ENCODE measurements around the gene CCPG1. TPM values are rescaled to one million over a fixed set of nuclear protein-coding genes. Genes with fewer than 3 reads are reported as not detected.
A peak's percentile ranks its signal among the peaks of the same experiment; 100 is the strongest.

Gene CCPG1
- total RNA-seq, 1 donor from 2014 or later: 64.1 TPM

DNA sequence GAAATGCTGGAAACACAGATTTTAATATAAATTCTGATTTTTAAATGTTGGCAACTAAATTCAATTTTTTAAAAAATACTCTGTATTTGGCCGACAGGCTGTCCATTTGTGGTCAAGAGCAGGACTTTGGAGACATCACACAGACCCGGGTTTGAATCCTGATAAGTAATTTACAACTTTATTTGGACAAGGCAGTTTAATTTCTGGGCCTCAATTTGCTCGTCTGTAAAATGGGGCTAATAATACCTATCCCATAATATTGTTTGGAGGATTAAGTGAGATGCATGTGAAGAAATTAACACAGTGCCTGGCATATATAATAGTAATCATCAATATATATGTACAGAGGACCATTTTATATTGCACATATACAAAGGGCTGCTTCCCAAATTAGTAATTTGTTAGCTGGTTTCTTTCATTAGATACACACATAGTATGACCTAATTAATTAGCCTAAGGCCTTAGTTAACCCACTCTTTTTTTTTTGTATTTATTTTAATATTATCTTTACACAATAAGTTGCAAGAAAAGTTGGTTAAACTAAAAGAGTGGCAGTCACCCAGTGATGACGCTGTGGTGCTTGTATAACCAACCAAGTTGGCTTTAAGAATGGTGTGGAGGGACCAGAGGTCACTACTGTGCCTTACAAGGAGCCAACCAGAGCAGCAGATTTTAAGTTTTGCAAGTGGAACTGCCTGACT lies 88.5 kb downstream of the CCPG1 start:
- peak; percentile 50 for DNase-seq (ENCODE audit: low read depth)

DNA sequence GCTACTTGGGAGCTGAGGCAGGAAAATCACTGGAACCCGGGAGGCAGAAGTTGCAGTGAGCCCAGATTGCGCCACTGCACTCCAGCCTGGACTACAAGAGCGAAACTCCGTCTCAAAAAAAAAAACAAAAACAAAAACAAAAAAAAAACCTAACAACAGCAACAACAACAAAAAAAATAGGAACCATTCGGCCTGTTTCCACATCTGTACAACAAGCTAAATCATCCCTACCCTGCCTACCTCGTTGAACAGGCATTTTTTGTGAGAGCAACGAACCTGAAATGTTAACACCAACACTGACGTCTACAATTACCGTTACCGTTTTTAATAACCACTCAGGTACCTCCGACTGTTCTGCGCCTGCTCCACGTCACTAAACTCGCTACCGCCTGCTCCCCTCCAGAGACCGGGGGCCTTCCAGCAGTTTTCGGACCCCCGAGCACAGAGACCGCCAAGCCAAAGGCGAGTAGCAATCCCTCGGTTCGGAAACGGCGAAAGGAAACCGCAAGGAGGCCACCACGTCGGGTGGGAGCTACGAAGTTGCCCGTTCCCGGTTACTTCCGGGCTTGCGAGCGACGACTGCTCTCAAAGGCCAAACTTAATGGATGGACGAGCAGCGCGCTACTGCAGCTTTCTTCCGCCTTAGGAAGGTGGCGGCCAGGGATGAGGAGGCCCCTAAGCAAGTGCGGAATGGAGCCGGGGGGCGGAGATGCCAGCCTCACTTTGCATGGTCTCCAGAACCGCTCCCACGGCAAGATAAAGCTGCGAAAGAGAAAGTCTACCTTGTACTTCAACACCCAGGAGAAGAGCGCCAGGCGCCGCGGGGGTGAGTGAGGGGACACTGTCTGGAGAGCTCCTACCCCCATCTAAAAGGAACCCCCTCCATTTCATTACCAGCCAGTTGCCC lies 89.3 kb downstream of the CCPG1 start, which contains the start of the genes PIGB and PIGBOS1:
Gene PIGB (plus strand): TSS at position 635 of the 907 bp plus-strand sequence. CDS start 29 bp downstream, at position 664.
Gene PIGBOS1 (minus strand): TSS at position 536 of the 907 bp plus-strand sequence. CDS start 1,331 bp downstream, outside the sequence.
- peak; percentile 89 for DNase-seq (ENCODE audit: low read depth)

MicroRNA genes within 50 kb of the gene (microRNA counts, 767-probe panel; counts per million panel counts)
- microRNA hsa-miR-628-3p (not detected), microRNA hsa-miR-628-5p (not detected)

Small RNA genes within 50 kb of the gene (microRNA-seq; reads per million reads assigned to microRNA genes)
- 103 reads per million, percentile 56 among the genes with 10 or more reads in this experiment for gene MIR628

Other genes starting within 250 kb of the CCPG1 start
- 68.9 and 71.8 TPM in 2 replicates for gene RSL24D1, start 211.4 kb downstream of the CCPG1 start, total RNA-seq
- 0.94 and 1.9 TPM in 2 replicates for gene RAB27A, start 118.5 kb downstream of the CCPG1 start, total RNA-seq
- 6.2 and 9.7 TPM in 2 replicates for gene PIGBOS1, start 89.2 kb downstream of the CCPG1 start, total RNA-seq
- 8.3 and 10.6 TPM in 2 replicates for gene PIGB, start 89.1 kb downstream of the CCPG1 start, total RNA-seq
- 5.4 and 8.5 TPM in 2 replicates for gene PIERCE2, start 136 bp upstream of the CCPG1 start, total RNA-seq
- gene DNAAF4, start 99.9 kb upstream of the CCPG1 start, total RNA-seq: 1.0 and 1.9 TPM in 2 replicates
- gene PYGO1, start 180.0 kb upstream of the CCPG1 start, total RNA-seq: 13.9 and 15.2 TPM in 2 replicates